ENCODE results near the gene KCND3.
A peak's percentile ranks its signal among the peaks of the same experiment; 100 is the strongest.
"Not testable (repeated sequence)": the region's sequence is repeated elsewhere in the genome, so short reads cannot be mapped to it uniquely, and the experiment has no call there.

The KCND3 gene

GRCh38 chr1:111761717-111762116, 227.8 kb downstream of the KCND3 start:
- no peak for DNase-seq

GRCh38 chr1:111758373-111758772, 231.1 kb downstream of the KCND3 start:
- no peak for DNase-seq

- DNase-seq, result no peak
These were observed 233.3 kb downstream of the KCND3 start for GRCh38 chr1:111756124-111756513.

GRCh38 chr1:111755331-111756123, 233.9 kb downstream of the KCND3 start, which contains the start of gene DDX20:
Gene DDX20, plus strand, starts transcription at chr1:111755901. Its CDS starts 24 bp downstream, at chr1:111755925.
- peak; percentile 88 for DNase-seq

GRCh38 chr1:111754984-111755330, 234.5 kb downstream of the KCND3 start:
- no peak for DNase-seq

GRCh38 chr1:111751906-111752575, 237.4 kb downstream of the KCND3 start:
- no peak for DNase-seq

GRCh38 chr1:111750856-111751255, 238.6 kb downstream of the KCND3 start:
- DNase-seq, result no peak

GRCh38 chr1:111749628-111750027, 239.8 kb downstream of the KCND3 start:
- DNase-seq, result no peak

GRCh38 chr1:111747947-111748346, 241.5 kb downstream of the KCND3 start:
- DNase-seq, result no peak

GRCh38 chr1:111747282-111747734, 242.2 kb downstream of the KCND3 start:
- DNase-seq, result peak; percentile 18

GRCh38 chr1:111746614-111746999, 242.9 kb downstream of the KCND3 start:
- DNase-seq, result no peak

- no peak for DNase-seq
These were observed 243.5 kb downstream of the KCND3 start for GRCh38 chr1:111745675-111746613.

GRCh38 chr1:111743679-111744101, 245.8 kb downstream of the KCND3 start:
- no peak for DNase-seq

GRCh38 chr1:111742938-111743549, 246.4 kb downstream of the KCND3 start:
- DNase-seq, result no peak

- DNase-seq, result not testable (repeated sequence)
These were observed 247.2 kb downstream of the KCND3 start for GRCh38 chr1:111742292-111742691.

GRCh38 chr1:111739925-111740765, 249.3 kb downstream of the KCND3 start:
- no peak for DNase-seq

GRCh38 chr1:111739194-111739924, 250.1 kb downstream of the KCND3 start, which contains the start of gene INKA2:
Gene INKA2, minus strand, starts transcription at chr1:111739395. Its CDS starts 153 bp downstream, at chr1:111739242.
- DNase-seq, result peak; percentile 60

- peak; percentile 23 for DNase-seq
These were observed 250.9 kb downstream of the KCND3 start for GRCh38 chr1:111738436-111739193.

- DNase-seq, result no peak
These were observed 251.4 kb downstream of the KCND3 start for GRCh38 chr1:111738133-111738435.

Data from activated effector memory CD4-positive, alpha-beta T cell treated with Interleukin-2 at 50 U/mL for 16 hours (primary cell).